Epithelial cell of prostate (primary cell): ENCODE measurements around the gene SAE1.

Source experiments
- DNase-seq: peaks from one replicate; pipeline ENCODE4 v3.0.0-alpha.2; 2011; ENCODE audit warnings: low read depth, low spot score
- H3K27ac ChIP-seq: fragments of 450-650 bp; 2 replicates; pipeline ENCODE4 v1.5.1; 2017; ENCODE audit warnings: mild to moderate bottlenecking

SAE1 gene

DNA sequence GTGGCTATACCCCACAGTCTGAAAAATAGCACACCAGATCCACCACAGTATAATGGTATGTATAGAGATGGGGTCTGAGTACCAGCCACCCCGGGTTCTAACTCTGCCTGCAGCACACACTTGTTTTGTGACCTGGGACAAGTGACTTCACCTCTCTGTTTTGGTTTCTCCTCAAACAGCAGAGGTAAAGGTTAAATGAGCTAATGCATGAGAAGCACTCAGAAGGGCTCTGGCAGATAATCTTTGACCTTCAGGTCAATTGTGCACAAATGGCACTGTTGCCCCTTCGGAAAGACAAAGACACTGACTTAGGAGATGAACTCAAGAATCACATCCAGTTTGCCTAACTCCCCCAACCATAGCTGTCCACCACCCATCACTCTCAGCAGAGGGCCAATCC, 24.8 kb upstream of the SAE1 start:
- DNase-seq, result no peak
- H3K27ac ChIP-seq, result peak overlapping the region; percentile 99

DNA sequence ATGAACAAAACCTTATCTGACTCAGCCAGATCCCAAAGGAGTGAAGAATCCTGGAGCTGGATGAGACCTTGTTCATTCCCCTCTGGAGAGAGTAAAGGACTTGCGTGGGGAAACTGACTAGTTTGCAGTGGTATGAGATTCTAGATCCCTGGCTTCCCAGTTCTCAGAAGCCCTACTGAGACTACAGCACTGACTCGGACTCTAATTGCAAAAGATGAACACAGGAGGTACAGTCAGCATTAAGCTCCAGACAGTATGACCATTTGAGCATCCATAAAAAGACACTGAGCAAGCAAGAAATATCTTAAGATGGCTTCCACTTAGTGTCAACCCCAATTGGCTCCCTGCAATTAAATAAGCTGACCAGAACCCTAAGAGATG, 23.8 kb upstream of the SAE1 start:
- peak overlapping the region; percentile 99 for H3K27ac ChIP-seq
- DNase-seq, result no peak

DNA sequence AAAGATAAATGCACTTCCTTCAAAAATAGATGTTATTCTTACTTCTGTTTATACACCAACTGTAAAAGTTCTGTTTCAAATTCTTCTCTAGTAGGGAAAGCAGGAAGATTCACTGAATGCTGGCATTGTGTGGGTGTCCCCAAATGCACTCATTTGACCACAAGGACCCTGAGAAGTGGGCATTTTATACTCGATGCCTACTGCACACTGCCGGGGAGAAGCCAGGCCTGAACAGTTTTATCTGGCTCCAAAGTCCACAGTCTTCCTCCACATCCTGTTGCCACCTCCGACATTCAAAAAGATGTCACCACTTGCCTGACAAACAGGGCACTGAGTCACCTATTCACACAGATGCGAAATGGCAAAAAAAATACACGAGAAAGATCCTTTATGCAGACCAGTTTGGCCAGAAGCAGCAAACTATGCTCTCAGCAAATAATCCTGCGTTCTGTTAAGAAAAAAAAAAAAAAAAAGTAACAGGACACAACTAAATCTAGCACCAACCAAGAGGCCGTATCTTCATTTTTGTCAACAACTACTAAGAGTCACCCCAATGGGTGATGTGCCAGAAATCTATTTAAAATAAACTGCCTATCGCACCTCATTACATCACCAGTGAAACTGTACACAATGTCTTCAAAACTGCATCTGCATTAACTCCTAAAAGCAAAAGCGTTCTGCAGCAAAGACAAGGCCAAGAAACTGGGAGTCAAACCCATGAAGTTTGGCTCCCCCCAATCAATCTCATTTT, 23.3 kb upstream of the SAE1 start:
- peak overlapping the region; percentile 99 for H3K27ac ChIP-seq
- no peak for DNase-seq

DNA sequence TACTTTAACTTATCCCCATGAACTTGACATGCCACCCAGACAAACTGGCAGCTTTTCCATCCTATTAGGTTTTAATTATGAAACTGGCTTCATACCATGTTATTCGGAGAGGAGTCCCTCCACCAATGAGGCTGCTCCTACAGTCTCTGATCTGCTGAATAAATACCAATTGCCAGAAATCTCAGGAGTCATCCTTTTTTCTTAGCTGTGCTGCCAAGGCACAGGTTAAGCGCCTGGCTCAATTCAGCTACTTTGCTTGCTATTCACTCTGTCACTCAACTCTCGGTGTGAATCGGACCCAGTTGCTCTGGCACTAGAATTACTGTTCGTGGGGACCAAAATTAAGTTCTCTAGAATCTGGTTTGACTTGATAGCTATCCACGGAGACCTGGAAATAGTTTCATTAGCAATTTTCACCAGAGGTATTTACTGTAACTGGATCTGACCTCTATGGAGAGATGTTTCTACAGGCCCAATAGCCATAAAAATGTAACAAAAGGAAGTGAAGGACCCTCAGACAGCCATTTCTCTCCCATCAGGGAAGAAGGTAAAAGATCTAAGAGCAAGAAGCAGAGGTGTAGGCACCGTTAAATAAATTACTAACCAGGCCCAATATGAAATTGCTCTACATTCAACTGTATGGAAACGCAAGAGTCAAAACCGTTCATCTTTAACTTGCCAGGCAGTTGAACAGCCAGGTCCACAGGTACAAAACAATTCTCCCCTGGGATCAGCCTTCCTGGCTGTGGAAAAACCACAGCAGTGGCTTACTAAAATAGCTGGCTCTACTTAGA, 22.5 kb upstream of the SAE1 start:
- H3K27ac ChIP-seq, result peak overlapping the region; percentile 99
- DNase-seq, result no peak

DNA sequence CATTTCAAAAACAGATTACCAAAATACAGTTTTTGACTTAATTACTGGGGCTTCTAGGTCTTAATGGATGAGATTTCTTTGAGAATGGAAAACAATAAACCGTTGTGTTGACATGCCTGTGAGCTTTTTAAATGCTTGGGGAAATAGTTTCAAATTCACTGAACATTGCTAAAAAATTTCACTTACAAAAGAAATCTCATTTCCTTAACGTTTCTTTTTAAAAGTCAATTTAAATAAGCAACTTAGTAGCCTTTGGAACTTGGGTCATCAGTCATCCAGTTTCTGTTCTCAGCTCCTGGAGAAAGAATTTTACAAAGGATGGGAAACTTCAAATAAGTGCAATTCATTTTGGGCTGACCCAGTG, 21.5 kb upstream of the SAE1 start:
- H3K27ac ChIP-seq, result peak overlapping the region; percentile 99
- no peak for DNase-seq

DNA sequence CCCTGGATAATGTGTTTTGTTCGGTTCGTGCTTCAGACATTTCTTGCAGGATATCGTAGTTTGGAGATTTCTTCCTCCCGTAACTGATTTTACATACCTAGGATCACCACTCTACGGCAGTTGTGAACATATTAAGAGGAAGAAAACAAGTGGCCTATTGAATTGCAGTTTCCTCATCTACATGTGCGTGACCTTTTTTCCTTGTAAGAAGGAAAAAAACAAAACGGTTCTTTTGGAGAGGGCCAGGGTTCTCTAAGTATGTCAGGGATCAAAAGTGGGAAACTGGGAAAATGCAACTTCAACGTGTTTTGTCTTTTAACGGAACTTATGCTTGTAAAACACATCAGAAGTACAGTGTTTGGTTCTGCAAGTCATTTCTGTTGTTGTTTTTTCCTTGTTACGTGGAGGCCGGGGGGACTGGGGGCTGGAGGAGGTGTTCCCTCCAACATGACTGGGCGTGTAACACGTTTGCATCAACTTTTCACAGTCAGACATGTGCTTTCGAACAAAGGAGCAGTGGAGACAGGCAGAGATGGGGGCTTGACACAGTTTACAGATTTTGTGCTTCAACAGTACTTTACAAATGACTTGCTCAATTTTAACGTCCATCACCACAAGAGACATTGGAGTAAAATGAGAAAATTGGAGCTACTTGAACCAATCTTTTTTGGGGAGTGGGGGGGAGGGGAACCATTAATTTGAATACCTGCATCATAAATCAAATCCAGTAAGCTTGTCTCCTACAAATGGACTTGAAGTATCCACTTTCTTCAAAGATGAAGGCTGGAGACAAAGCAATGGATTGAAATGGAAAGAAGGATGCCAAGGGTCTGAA, 20.9 kb upstream of the SAE1 start:
- no peak for DNase-seq
- peak overlapping the region; percentile 99 for H3K27ac ChIP-seq

DNA sequence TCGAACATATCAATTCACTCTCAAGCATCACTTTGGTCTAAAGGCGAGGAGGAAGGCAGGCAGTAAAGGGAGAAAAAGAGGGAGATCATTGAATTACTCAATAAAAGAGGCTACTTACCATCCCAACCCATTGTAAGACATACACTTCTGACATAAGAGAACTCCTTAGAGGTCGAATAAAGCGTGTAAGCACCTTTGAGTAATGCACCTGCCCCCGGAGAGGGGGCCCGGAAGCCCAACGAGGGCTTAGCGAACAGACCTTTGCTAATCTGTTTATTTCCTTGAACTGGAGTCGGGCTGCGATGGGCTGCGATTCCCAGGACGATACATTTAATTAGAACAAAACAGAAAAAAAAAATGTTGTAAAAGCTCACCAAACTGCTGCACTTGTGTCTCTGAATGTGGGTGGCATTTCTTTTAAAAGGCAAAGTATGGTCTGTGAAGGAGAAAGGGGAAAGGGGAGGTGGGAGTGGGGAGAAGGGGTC, 20.1 kb upstream of the SAE1 start:
- no peak for DNase-seq
- H3K27ac ChIP-seq, result peak overlapping the region; percentile 99

DNA sequence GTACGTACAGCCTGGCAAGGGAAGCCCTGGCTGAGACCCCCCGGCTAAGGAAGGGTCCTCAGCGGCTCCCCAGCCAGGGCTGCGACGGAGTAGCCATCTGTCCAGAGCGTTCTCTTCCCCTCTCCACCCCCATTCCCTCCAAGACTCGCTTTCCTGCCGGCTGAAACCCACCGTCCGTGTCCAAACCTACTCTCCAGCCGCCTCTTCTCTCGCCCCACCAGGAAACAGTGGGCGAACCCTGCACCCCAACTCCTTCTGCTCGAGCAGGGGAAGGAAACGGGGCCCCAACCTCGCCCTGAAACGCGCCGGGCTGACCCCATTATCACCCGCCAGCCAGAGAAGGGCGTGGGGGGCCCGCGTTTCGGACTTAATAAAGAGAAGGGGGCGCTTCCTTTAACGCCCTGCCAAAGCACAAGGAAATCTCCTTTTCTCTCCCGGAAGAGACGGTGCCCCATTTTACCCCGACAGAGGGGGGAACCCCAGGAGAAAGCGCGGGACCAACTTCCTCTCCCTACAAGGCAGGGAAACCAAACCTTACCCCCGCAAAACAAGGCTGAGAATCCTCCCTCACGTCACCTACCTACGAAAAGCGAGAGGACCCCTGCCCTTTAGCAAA, 19.5 kb upstream of the SAE1 start:
- peak overlapping the region; percentile 99 for H3K27ac ChIP-seq
- no peak for DNase-seq

DNA sequence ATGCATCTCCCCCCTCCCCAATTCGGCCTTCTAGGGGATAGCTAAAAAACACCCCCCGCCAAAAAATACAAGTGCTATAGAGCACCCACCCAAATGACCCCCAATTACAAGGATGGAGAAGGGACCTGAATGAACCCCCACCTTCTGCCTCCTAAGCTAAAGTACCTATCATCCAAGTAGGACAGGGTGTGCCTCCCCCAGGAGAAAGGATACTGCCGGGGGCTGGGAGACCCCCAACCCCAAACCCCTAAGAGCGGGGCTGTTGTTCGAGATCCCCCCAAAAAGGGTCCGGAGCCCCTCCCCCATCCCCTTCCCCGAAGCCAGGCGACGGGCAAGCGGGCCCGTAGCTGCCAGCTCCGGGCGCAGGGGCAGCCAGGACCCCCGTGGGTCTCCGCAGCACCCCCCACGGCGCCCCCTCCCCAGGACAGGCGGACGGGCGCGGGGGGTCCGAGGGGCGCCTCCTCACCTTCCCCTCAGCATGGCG, 18.9 kb upstream of the SAE1 start:
- peak overlapping the region; percentile 99 for H3K27ac ChIP-seq
- no peak for DNase-seq

DNA sequence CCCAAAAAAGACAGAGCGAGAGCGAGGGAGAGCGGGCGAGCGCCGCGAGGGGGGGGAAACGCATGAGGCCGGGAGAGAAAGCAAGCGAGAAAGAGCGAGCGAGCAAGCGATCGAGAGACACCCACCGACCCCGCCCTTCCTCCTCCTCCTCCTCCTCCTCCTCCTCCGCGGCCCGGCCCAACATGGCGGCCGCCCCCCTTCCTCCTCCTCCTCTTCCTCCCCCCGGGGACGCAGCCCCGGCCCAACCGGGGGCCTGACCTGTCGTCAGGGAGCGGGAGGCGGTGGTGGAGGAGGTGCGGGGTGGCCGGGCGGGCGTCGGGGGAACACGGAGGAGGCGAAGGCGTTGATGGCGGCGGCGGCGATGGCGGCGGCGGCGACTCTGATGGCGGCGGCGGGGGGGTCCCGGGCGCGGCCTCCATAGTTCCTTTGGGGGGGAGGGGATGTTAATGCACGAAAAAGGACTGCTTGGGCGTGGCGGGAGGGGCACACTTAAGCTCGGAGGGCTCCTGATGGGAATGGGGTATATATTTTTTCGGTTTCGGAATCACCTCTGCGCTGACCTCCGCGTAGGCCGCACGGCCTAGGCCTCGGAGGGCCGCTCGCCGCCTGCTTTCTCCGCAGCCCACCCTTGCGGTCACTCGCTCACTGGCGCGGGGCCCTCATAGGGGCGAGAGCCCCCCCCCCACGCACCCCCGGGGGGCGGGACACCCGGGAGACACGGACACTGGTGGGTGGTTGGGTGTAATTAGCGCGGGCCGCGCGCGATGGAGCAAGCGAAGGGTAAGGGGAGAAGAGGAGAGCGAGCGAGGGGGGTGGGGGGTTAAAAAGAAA, 18.3 kb upstream of the SAE1 start:
- no peak for DNase-seq
- peak overlapping the region; percentile 99 for H3K27ac ChIP-seq

DNA sequence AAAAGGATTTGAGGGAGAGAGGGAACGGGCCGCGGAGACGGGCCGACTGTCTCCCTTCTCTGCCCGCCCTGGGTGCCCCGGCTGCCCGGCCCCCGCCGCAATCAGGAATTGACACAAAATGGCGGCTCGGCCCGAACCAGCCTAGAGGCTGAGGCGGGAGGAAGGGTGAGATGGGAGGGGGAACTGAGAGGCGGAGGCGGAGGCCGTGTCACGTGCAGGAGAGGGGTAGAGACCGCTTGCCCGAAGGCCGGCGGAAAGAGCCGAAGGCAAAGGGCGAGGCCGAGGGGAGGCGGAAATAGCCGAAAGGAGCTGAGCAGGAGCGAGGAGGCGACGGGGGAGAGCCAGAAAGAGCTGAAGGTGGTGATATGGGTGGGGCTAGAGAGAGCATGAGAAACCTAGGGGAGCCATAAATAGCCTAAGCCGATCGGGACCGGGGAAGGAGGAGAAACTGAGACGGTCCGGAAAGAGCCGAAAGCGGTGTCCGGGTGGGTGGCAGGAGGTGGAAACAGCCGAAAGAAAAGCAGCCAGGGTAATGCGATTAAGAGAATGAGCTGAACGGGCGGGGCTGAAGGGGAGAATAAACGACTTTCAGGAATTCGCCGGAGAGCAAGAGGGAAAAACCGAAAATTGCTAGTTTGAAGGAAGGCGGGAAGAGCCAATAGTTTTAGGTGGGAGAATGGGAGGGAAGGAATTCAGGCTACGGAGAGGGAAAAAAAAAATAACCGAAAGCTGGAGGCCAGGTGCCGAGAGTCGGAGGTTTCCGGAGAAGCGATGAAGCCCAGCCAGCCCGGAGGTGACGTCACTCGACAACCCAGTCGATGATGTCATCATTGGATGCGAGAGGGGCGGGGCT, 17.4 kb upstream of the SAE1 start, which contains the start of gene ZC3H4:
Gene ZC3H4 (minus strand): TSS at position 780 of the 853 bp plus-strand sequence. CDS start 1,192 bp downstream, outside the sequence.
- DNase-seq, result peak; percentile 95
- peak within 1 kb of the TSS; percentile 99 for H3K27ac ChIP-seq

DNA sequence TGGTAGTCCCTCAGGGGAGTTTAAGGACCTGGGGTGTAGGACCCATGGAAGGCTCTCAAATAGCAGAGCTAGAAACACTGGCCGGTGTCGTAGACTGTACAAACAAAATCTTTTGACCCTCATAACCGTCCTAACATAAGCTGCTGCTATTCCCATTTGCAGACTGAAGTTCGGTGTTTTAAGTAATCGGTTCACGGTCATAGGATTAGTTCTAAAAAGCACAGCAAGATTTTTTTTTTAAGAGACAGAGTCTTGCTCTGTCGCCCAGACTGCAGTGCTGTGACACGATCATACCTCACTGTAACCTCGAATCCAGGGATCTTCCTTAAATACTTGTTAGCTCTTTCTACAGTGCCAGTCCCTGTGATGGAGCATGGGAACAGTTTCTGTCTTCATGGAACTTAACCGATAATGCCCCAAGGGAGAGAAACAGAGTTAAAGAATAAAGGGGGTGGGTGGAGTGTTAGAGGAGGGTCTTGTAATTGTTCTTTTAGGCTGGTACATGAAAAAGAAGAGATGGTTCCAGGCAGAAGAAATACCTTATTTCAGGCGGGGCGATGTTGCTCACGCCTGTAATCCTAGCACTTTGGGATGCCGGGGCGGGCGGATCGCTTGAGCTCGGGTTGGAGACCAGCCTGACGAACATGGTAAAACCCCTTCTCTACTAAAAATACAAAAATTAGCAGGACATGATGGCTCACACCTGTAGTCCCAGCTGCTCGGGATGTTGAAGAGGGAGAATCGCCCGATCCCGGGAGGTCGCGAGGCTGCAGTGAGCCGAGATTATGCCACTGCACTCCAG, 16.6 kb upstream of the SAE1 start:
- H3K27ac ChIP-seq, result peak overlapping the region; percentile 99

DNA sequence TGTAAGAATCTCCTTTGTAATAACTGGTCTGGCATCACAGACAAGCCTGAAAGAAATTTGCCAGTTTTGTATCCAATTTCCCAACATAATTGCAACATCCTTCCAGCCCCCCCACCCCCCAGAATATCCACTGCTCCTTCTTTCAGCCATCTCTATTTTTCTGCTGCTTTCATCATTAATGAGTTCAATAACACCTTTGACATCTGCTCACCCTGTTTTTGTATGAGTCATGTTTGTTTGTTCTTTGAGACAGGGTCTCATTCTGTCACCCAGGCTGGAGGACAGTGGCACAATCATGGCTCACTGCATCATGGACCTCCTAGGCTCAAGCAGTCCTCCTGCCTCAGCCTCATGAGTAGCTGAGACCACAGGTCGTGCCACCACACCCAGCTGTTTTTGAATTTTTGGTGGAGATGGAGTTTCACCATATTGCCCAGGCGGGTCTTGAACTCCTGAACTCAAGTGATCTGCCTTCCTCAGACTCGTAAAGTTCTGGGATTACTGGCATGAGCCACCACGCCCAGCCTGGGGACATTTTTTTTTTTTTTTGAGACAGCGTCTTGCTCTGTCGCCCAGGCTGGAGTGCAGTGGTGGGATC, 10.1 kb upstream of the SAE1 start:
- DNase-seq, result no peak
- H3K27ac ChIP-seq, result no peak overlapping the region

More for the DNA sequence above, 16.6 kb upstream of the SAE1 start:
- no peak for DNase-seq

DNA sequence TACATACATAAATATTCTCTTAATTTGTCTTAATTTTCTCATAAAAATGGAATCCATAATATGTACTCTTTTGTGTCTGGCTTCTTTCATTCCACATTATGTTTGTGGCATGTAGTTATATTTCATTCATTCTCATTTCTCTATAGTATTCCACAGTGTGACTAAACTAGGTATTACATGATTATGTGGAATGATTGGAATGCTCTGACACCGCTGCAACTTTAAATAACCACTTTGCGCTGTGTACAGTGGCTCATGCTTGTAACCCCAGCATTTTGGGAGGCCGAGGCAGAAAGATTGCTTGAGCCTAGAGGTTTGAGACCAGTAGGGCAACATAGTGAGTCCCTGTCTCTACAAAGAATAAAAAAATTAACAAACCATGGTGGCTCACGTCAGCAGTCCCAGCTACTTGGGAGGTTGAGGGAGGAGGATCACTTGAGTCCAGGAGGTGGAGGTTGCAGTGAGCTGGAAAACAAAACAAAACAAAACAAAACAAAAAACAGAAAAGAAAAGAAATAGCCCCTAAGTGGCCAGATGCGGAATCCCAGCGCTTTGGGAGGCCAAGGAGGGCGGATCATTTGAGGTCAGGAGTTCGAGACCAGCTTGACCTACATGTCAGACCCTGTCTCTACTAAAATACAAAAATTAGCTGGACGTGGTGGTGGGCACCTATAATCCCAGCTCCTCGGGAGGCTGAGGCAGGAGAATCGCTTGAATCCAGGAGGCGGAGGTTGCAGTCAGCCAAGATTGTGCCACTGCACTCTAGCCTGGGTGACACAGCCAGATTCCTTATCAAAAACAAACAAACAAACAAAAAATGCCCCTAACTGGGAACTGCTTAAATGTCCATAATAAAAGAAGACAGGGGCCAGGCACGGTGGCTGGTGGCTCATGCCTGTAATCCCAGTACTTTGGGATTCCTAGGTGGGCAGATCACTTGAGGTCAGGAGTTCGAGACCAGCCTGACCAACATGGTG, 8.0 kb upstream of the SAE1 start:
- no peak for DNase-seq
- peak overlapping the region; percentile 66 for H3K27ac ChIP-seq

DNA sequence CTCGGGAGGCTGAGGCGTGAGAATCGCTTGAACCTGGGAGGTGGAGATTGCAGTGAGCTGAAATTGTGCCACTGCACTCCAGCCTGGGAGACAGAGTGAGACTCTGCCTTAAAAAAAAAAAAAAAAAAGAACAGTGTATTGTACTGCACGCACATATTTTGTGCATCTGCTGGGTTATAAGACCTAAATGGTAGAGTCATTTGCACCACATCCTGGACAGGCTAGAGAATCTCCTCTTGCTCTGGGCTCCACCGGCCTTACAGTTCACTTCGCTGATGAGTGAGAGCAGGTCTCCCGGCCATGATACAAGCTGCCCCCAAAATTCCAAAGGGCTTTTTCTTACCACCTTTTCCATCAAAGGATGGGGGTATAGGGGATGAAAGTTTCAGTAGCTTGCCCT, 7.2 kb upstream of the SAE1 start:
- DNase-seq, result no peak
- no peak overlapping the region for H3K27ac ChIP-seq
